Measurements from ENCODE around the gene ARMC5. TPM values are rescaled to one million over a fixed set of nuclear protein-coding genes. Genes with fewer than 3 reads are reported as not detected.

Gene ARMC5
- total and polyA plus RNA-seq, 8 donors, result 2.6 to 29.8 (median 11.3) TPM; not detected in 1

DNA sequence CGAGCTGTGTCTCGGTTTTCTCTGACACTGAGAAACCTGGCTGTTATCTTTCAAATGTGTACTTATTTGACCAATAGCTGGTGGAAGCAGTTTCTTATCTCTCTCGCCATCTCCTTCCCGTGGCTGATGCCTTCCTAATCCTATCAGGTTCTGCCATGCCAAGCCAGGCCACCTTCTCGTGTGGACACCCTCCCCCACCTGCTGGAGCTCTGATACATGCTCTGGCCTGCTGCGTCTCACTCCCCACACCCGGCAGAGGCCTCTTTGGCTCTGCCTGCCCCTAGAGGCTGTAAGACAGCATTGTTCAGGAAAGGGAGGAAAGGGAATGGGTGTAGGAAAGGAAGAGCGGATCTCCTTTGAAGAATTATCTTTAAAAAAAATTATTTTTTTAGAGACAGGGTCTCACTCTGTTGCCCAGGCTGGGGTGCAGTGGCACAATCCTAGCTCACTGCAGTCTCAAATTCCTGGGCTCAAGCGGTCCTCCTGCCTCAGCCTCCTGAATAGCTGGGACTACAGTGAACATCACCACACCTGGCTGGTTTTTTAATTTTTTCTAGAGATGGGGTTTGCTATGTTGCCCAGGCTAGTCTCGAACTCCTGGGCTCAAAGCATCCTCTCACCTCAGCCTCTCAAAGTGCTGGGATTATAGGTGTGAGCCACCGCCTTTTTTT lies 7.5 kb upstream of the ARMC5 start:
- peak overlapping the region in 4 of 5 donors; percentile 61 to 74 (median 66) for H3K27ac ChIP-seq
- intact Hi-C loops (cut with DNase I; ENCODE audit: low total_unique reads), result loop anchor here (10.0 kb wide), 1 partner anchor 267 kb away; the partner anchor contains the start of gene FUS
- peak in 1 of 3 donors; percentile 5 for TF ChIP-seq POLR2AphosphoS5 (IDR thresholded peaks at IDR 0.05)
- TF ChIP-seq POLR2A (IDR thresholded peaks at IDR 0.05), result no peak
- TF ChIP-seq, protein P1, sequence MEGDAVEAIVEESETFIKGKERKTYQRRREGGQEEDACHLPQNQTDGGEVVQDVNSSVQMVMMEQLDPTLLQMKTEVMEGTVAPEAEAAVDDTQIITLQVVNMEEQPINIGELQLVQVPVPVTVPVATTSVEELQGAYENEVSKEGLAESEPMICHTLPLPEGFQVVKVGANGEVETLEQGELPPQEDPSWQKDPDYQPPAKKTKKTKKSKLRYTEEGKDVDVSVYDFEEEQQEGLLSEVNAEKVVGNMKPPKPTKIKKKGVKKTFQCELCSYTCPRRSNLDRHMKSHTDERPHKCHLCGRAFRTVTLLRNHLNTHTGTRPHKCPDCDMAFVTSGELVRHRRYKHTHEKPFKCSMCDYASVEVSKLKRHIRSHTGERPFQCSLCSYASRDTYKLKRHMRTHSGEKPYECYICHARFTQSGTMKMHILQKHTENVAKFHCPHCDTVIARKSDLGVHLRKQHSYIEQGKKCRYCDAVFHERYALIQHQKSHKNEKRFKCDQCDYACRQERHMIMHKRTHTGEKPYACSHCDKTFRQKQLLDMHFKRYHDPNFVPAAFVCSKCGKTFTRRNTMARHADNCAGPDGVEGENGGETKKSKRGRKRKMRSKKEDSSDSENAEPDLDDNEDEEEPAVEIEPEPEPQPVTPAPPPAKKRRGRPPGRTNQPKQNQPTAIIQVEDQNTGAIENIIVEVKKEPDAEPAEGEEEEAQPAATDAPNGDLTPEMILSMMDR (IDR thresholded peaks at IDR 0.05), result peak in 5 of 7 experiments; percentile 24 to 36 (median 32)
- no peak for TF ChIP-seq EP300 (IDR thresholded peaks at IDR 0.05)
- H3K27me3 ChIP-seq, result no peaks in the 10 kb centered on the region
- H3K4me3 ChIP-seq, result no peak overlapping the region
- H3K9me3 ChIP-seq, result no peaks in the 10 kb centered on the region
- no peaks in the 10 kb centered on the region for H3K36me3 ChIP-seq
- WGBS, 5 donors, result 34 to 41% (median 39%) methylated on average over 11 of the region's 11 CpGs
- DNase-seq, result peak; percentile 56 to 87
- H3K4me1 ChIP-seq, result peaks cover 44 to 57% (median 52%) of the 10 kb centered on the region in 4 donors

GRCh38 chr16:31452631-31453106 lies 6.6 kb upstream of the ARMC5 start:
- H3K27ac ChIP-seq, result peak overlapping the region in 4 of 5 donors; percentile 61 to 74 (median 66)
- intact Hi-C loops (cut with DNase I; ENCODE audit: low total_unique reads), result loop anchor here (10.0 kb wide), 1 partner anchor 268 kb away; the partner anchor contains the start of gene FUS
- 41 to 63% (median 55%) methylated on average over 3 of the region's 3 CpGs for WGBS, 5 donors
- H3K27me3 ChIP-seq, result no peaks in the 10 kb centered on the region
- H3K9me3 ChIP-seq, result no peaks in the 10 kb centered on the region
- no peak overlapping the region for H3K4me3 ChIP-seq
- TF ChIP-seq EP300 (IDR thresholded peaks at IDR 0.05) (no peak), POLR2AphosphoS5 (IDR thresholded peaks at IDR 0.05) (no peak), POLR2A (IDR thresholded peaks at IDR 0.05) (no peak)
- TF ChIP-seq, protein P1 (IDR thresholded peaks at IDR 0.05), result no peak
- DNase-seq, result peak in 1 of 2 donors; percentile 54
- peaks cover 53 to 65% (median 61%) of the 10 kb centered on the region in 4 donors for H3K4me1 ChIP-seq
- H3K36me3 ChIP-seq, result no peaks in the 10 kb centered on the region

- peaks cover 61 to 73% (median 67%) of the 10 kb centered on the region in 4 donors for H3K4me1 ChIP-seq
Measured at GRCh38 chr16:31453255-31454204, 5.8 kb upstream of the ARMC5 start.

More at GRCh38 chr16:31453255-31454204, 5.8 kb upstream of the ARMC5 start:
- Histone ChIP-seq H3K9me3 (no peaks in the 10 kb centered on the region), H3K36me3 (no peaks in the 10 kb centered on the region), H3K27ac (peak overlapping the region in 4 of 5 donors; percentile 60 to 74 (median 66)), H3K27me3 (no peaks in the 10 kb centered on the region), H3K4me3 (no peak overlapping the region)
- TF ChIP-seq, protein P1 (IDR thresholded peaks at IDR 0.05), result no peak
- no peak for TF ChIP-seq POLR2AphosphoS5 (IDR thresholded peaks at IDR 0.05)
- TF ChIP-seq EP300 (IDR thresholded peaks at IDR 0.05), result no peak
- no peak for TF ChIP-seq POLR2A (IDR thresholded peaks at IDR 0.05)
- peak in 1 of 2 donors; percentile 60 for DNase-seq
- intact Hi-C loops (cut with DNase I; ENCODE audit: low total_unique reads), result loop anchor here (10.0 kb wide), 1 partner anchor 269 kb away; the partner anchor contains the start of gene FUS
- 53 to 67% (median 59%) methylated on average over 18 to 20 of the region's 20 CpGs for WGBS, 5 donors

Data from stomach (tissue), 9 donors.